HCT116 (cell line): ENCODE data around the gene CHRNB1. TPM values are rescaled to one million over a fixed set of nuclear protein-coding genes. Genes with fewer than 3 reads are reported as not detected.

Source experiments
- ATAC-seq: fragments of 200-7000 bp; cut with Tn5 transposase; 2 replicates; pipeline ENCODE4 v1.9.1; 2020; ENCODE audit warnings: mild to moderate bottlenecking, moderate library complexity
- BruUV-seq: library from RNA; stranded (reverse); fragments of 400-500 nt; replicated peaks from 2 replicates; lab custom pipeline; 2021; lab: Mats Ljungman, UMichigan
- CTCF ChIA-PET: fragments of 300-600 bp; sonication (Branson Sonifier 250); formaldehyde crosslinking; loops from one replicate; lab custom pipeline; 2021; ENCODE audit warnings: antibody characterized with exemption; lab: Charles Lee
- POLR2A ChIA-PET: fragments of 300-600, 350-600 bp; sonication (Branson Sonifier 250); formaldehyde crosslinking; loops from one replicate; lab custom pipeline; 2021; ENCODE audit warnings: antibody characterized with exemption; lab: Charles Lee
- RAD21 ChIA-PET, 2 experiments: fragments of 300-600 bp; sonication (Branson Sonifier 250); formaldehyde crosslinking; loops; one replicate each; lab custom pipeline; 2023; ENCODE audit warnings: low total read pairs in 2 of 2; ENCODE audit not compliant: uncharacterized antibody in 2 of 2, unreplicated experiment in 2 of 2, low non-redundant PET in 1 of 2; lab: Charles Lee
- DNase-seq: peaks from one replicate; pipeline ENCODE4 v3.0.0-alpha.2; 2010; ENCODE audit warnings: low read depth, low spot score
- H2AFZ ChIP-seq: fragments of 200-600 bp; shearing (Covaris generic), sonication (generic); 2 replicates; pipeline ENCODE4 v1.6.1; 2017; ENCODE audit warnings: low read depth, mixed run types, mixed read lengths, antibody characterized with exemption, low read length; ENCODE audit not compliant: poor library complexity, severe bottlenecking
- H3K27ac ChIP-seq: 2 replicates; pipeline ENCODE4 v1.5.1; 2012; ENCODE audit warnings: low read depth, low read length
- H3K27me3 ChIP-seq: fragments of 200-600 bp; sonication (generic); 2 replicates; pipeline ENCODE4 v1.6.1; 2016; ENCODE audit warnings: mixed run types, low read length, mixed read lengths; ENCODE audit not compliant: insufficient read depth
- H3K36me3 ChIP-seq, 2 experiments: fragments of 200-500 bp in 1 of 2; fragments of 200-600 bp in 1 of 2; sonication (Bioruptor generic) in 1 of 2; sonication (generic) in 1 of 2; 2 replicates each; pipeline versions ENCODE4 v1.5.1 to v1.6.1; 2014 to 2016; ENCODE audit warnings: low read length in 2 of 2, inconsistent platforms in 1 of 2, mixed read lengths in 1 of 2, mixed run types in 1 of 2; ENCODE audit not compliant: insufficient read depth in 2 of 2, control insufficient read depth in 1 of 2
- H3K4me1 ChIP-seq, 2 experiments: fragments of 200-600 bp in 1 of 2; sonication (generic) in 1 of 2; 2 replicates each; pipeline versions ENCODE4 v1.5.1 to v1.6.1; 2012 to 2017; ENCODE audit warnings: low read length in 2 of 2, inconsistent platforms in 1 of 2, mild to moderate bottlenecking in 1 of 2, mixed read lengths in 1 of 2, mixed run types in 1 of 2, moderate library complexity in 1 of 2; ENCODE audit not compliant: insufficient read depth in 2 of 2, control insufficient read depth in 1 of 2
- H3K4me2 ChIP-seq: fragments of 200-600 bp; sonication (generic); 2 replicates; pipeline ENCODE4 v1.6.1; 2017; ENCODE audit warnings: mixed run types, low read length, mixed read lengths
- H3K4me3 ChIP-seq, 2 experiments: fragments of 200-600 bp in 1 of 2; sonication (generic) in 1 of 2; replicated peaks in 1 of 2; 2 replicates each; pipeline ENCODE4 v1.5.1; 2011 to 2016; ENCODE audit warnings: low read length in 2 of 2, control low read depth in 1 of 2, low read depth in 1 of 2, mild to moderate bottlenecking in 1 of 2, mixed read lengths in 1 of 2, mixed run types in 1 of 2
- H3K79me2 ChIP-seq: fragments of 200-600 bp; sonication (generic); 2 replicates; pipeline ENCODE4 v1.6.1; 2017; ENCODE audit warnings: mild to moderate bottlenecking, mixed run types, low read length, moderate library complexity, mixed read lengths; ENCODE audit not compliant: insufficient read depth
- H3K9ac ChIP-seq: fragments of 200-600 bp; sonication (generic); 2 replicates; pipeline ENCODE4 v1.6.1; 2016; ENCODE audit warnings: low read length, mixed read lengths
- H3K9me2 ChIP-seq: fragments of 200-600 bp; sonication (generic), shearing (Covaris generic); 2 replicates; pipeline ENCODE4 v1.6.1; 2017; ENCODE audit warnings: mixed run types, mild to moderate bottlenecking, moderate library complexity; ENCODE audit not compliant: insufficient read depth
- H3K9me3 ChIP-seq, 2 experiments: fragments of 200-500 bp in 1 of 2; fragments of 200-600 bp in 1 of 2; sonication (Bioruptor generic) in 1 of 2; sonication (generic) in 1 of 2; 2 replicates each; pipeline ENCODE4 v1.6.1; 2014 to 2017; ENCODE audit warnings: low read length in 2 of 2, mixed read lengths in 2 of 2, inconsistent platforms in 1 of 2, low read depth in 1 of 2, mild to moderate bottlenecking in 1 of 2, mixed run types in 1 of 2, moderate library complexity in 1 of 2; ENCODE audit not compliant: control insufficient read depth in 1 of 2, insufficient read depth in 1 of 2
- H4K20me1 ChIP-seq: fragments of 200-600 bp; sonication (generic), shearing (Covaris generic); 2 replicates; pipeline ENCODE4 v1.6.1; 2017; ENCODE audit warnings: mixed run types, mild to moderate bottlenecking, moderate library complexity; ENCODE audit not compliant: insufficient read depth
- CEBPB ChIP-seq: IDR thresholded peaks from 2 replicates; pipeline ENCODE4 v1.6.1; 2012; ENCODE audit warnings: low read depth
- FOSL1 ChIP-seq: IDR thresholded peaks from 2 replicates; pipeline ENCODE4 v1.6.1; 2012; ENCODE audit warnings: low read depth
- YY1 ChIP-seq: IDR thresholded peaks from 2 replicates; pipeline ENCODE4 v1.6.1; 2011; ENCODE audit warnings: low read length, low read depth, moderate library complexity, mild to moderate bottlenecking; ENCODE audit not compliant: insufficient replicate concordance; ENCODE audit errors: extremely low read depth
- ZBTB33 ChIP-seq: IDR thresholded peaks from 2 replicates; pipeline ENCODE4 v1.6.1; 2011; ENCODE audit warnings: mild to moderate bottlenecking, low read length, moderate library complexity; ENCODE audit not compliant: insufficient replicate concordance; ENCODE audit errors: extremely low read depth
- intact Hi-C: fragments of 100-400 bp; cut with micrococcal nuclease; formaldehyde crosslinking; loops from 2 replicates; pipeline ENCODE4 v1.10.0; 2022
- total RNA-seq: library from RNA; stranded (reverse); gene quantifications from one replicate; pipeline ENCODE4 v1.2.1, GENCODE V29; 2021; ENCODE audit not compliant: unreplicated experiment

CHRNB1 gene
- total RNA-seq, 1 experiment from 2014 or later = 10.4 TPM

- H2AFZ ChIP-seq = no peak overlapping the region
- BruUV-seq = no TSS peak
- no peak overlapping the region for H3K4me2 ChIP-seq
- no peak overlapping the region for H3K4me3 ChIP-seq
- no peaks in the 10 kb centered on the region for H3K27me3 ChIP-seq
- ATAC-seq (no peak), DNase-seq (no peak)
- ChIA-PET CTCF (no interaction called here), RAD21 (no interaction called here), POLR2A (no interaction called here)
- no peaks in the 10 kb centered on the region for H4K20me1 ChIP-seq
- no peak overlapping the region for H3K9ac ChIP-seq
- H3K27ac ChIP-seq = no peak overlapping the region
- H3K79me2 ChIP-seq = no peaks in the 10 kb centered on the region
- TF ChIP-seq CEBPB (no peak), YY1 (no peak)
- no peaks in the 10 kb centered on the region for H3K9me2 ChIP-seq
- H3K9me3 ChIP-seq = no peaks in the 10 kb centered on the region
- H3K36me3 ChIP-seq = no peaks in the 10 kb centered on the region; a peak in 2 of 4 replicates
- intact Hi-C loops = no loop called here
- H3K4me1 ChIP-seq = peaks cover 0 to 10% of the 10 kb centered on the region in 2 experiments; a peak in 2 of 4 replicates
Observed at GRCh38 chr17:7462474-7463371, 17.9 kb downstream of the CHRNB1 start.

DNA sequence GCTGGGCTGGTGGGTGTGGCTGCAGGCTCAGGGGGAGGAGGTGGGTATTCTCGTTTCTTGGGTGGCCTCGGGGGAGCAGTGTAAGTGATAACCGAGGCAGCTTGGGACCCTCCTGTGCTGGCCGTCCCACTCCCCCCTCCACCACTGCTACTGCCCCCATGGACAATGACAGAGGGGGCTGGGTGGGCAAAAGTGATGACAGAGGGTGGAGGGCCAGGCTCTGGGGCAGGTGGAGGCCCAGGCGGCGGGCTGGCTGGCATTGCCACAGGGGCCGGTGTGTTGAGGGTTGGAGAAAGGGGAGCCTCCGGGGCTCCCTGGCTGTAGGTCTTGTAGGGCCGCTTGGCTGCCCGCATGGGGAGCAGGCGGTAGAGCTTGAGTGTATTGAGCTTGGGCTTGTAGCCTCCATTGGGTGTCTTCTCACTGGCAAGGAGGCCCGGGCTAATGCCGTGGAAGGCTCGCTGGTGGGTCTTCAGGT, 18.5 kb downstream of the CHRNB1 start:
- TF ChIP-seq ZBTB33 (no peak), YY1 (no peak), FOSL1 (no peak)
- Histone ChIP-seq H3K27me3 (no peaks in the 10 kb centered on the region), H3K4me2 (no peak overlapping the region), H3K4me3 (no peak overlapping the region), H3K9ac (no peak overlapping the region), H3K36me3 (no peaks in the 10 kb centered on the region; a peak in 2 of 4 replicates), H3K27ac (no peak overlapping the region), H3K4me1 (peaks cover 0 to 10% of the 10 kb centered on the region in 2 experiments; a peak in 2 of 4 replicates), H3K9me3 (no peaks in the 10 kb centered on the region), H3K9me2 (no peaks in the 10 kb centered on the region), H3K79me2 (no peaks in the 10 kb centered on the region), H2AFZ (no peak overlapping the region), H4K20me1 (no peaks in the 10 kb centered on the region)
- ATAC-seq (no peak), DNase-seq (no peak)
- CTCF ChIA-PET = no interaction called here
- BruUV-seq = no TSS peak
- RAD21 ChIA-PET = no interaction called here
- intact Hi-C loops = no loop called here
- POLR2A ChIA-PET = no interaction called here
